ENCODE results near the gene HOXD10.
A peak's percentile ranks its signal among the peaks of the same experiment; 100 is the strongest.

HOXD10 gene

DNA sequence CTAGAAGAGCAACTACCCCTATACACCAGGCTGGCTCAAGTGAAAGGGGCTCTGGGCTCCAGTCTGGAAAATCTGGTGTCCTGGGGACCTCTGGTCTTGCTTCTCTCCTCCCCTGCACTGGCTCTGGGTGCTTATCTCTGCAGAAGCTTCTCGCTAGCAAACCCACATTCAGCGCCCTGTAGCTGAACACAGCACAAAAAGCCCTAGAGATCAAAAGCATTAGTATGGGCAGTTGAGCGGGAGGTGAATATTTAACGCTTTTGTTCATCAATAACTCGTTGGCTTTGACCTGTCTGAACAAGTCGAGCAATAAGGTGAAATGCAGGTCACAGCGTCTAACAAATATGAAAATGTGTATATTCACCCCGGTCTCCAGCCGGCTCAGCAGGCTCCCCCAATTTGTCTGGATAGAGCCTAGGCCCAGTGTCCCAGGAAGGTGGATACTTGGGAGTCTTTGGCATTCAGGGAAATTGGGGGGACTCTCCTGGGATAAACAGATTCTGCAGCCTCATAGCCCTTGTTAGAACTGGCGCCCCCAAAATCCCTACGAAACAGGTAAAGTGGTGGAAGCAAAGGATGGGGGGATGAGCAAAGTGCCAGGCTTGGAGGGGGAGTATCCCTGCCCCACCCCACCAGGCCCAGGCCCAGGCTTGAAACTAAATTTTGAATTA, 32.3 kb downstream of the HOXD10 start:
- no peaks in the 10 kb centered on the region for H3K36me3 ChIP-seq
- no peak for DNase-seq
- peaks cover 4% of the 10 kb centered on the region for H3K9me3 ChIP-seq (ENCODE audit: severe bottlenecking)
- H3K27me3 ChIP-seq (ENCODE audit: insufficient read depth, low read depth, severe bottlenecking): peaks cover 91% of the 10 kb centered on the region
- TF ChIP-seq, protein P1, sequence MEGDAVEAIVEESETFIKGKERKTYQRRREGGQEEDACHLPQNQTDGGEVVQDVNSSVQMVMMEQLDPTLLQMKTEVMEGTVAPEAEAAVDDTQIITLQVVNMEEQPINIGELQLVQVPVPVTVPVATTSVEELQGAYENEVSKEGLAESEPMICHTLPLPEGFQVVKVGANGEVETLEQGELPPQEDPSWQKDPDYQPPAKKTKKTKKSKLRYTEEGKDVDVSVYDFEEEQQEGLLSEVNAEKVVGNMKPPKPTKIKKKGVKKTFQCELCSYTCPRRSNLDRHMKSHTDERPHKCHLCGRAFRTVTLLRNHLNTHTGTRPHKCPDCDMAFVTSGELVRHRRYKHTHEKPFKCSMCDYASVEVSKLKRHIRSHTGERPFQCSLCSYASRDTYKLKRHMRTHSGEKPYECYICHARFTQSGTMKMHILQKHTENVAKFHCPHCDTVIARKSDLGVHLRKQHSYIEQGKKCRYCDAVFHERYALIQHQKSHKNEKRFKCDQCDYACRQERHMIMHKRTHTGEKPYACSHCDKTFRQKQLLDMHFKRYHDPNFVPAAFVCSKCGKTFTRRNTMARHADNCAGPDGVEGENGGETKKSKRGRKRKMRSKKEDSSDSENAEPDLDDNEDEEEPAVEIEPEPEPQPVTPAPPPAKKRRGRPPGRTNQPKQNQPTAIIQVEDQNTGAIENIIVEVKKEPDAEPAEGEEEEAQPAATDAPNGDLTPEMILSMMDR (IDR thresholded peaks at IDR 0.05; ENCODE audit: low read depth, low read length): no peak
- no peak overlapping the region for H3K27ac ChIP-seq
- H3K4me3 ChIP-seq (ENCODE audit: low read depth, low read length): no peak overlapping the region

DNA sequence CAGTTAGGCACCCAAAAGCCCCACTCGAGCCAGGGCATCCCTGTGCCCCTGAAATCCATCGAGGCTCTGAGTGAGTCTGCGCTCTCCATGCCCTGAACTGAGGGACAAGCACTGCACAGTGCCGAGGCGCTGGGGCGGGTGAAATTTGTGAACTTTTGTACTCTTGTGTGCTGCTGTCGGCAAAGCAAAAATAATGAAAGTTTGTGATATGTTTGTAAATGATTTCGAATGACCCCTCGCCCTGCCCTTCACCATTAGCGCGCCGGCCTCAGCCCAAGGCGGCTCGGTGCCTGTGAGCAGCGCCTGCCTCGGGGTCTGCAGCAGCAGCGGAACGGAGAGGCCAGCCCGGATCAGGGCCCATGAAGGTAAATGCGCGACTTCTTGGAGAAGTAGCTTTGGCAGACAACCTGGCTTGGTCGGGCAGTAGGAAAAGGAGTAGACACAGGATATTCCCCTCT, 32.9 kb downstream of the HOXD10 start:
- H3K36me3 ChIP-seq: no peaks in the 10 kb centered on the region
- peaks cover 91% of the 10 kb centered on the region for H3K27me3 ChIP-seq (ENCODE audit: insufficient read depth, low read depth, severe bottlenecking)
- TF ChIP-seq, protein P1 (IDR thresholded peaks at IDR 0.05; ENCODE audit: low read depth, low read length): no peak
- DNase-seq: no peak
- H3K4me3 ChIP-seq (ENCODE audit: low read depth, low read length): no peak overlapping the region
- peaks cover 4% of the 10 kb centered on the region for H3K9me3 ChIP-seq (ENCODE audit: severe bottlenecking)
- no peak overlapping the region for H3K27ac ChIP-seq

DNA sequence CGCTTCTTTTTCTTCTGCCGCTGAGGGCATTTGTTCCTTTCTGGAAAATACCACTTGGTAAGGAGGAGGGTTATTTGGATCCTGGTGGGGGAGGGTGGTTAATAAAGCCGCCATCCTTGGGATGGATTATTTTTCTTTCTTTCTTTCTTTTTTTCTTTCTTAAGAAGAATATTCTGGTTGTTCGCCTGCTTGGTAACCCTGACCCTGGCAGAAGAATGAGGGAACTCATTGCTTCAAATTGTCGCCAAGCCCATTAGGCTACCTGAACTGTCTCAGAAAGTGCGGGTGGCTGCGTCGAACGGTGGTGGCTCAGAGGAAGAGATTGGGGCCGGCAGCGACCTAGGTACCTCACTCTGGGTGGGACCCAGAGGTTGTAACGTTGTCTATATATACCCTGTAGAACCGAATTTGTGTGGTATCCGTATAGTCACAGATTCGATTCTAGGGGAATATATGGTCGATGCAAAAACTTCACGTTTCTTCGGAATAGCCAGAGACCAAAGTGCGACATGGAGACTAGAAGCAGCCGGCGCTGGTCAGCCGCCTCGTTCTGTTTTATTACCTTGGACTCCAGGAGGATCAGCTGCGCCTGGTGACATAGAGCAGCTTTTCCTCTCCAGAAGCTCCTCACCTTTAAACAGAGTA, 33.5 kb downstream of the HOXD10 start:
- no peaks in the 10 kb centered on the region for H3K36me3 ChIP-seq
- DNase-seq: no peak
- peaks cover 91% of the 10 kb centered on the region for H3K27me3 ChIP-seq (ENCODE audit: insufficient read depth, low read depth, severe bottlenecking)
- no peak overlapping the region for H3K27ac ChIP-seq
- no peak overlapping the region for H3K4me3 ChIP-seq (ENCODE audit: low read depth, low read length)
- TF ChIP-seq, protein P1 (IDR thresholded peaks at IDR 0.05; ENCODE audit: low read depth, low read length): no peak
- peaks cover 4% of the 10 kb centered on the region for H3K9me3 ChIP-seq (ENCODE audit: severe bottlenecking)

DNA sequence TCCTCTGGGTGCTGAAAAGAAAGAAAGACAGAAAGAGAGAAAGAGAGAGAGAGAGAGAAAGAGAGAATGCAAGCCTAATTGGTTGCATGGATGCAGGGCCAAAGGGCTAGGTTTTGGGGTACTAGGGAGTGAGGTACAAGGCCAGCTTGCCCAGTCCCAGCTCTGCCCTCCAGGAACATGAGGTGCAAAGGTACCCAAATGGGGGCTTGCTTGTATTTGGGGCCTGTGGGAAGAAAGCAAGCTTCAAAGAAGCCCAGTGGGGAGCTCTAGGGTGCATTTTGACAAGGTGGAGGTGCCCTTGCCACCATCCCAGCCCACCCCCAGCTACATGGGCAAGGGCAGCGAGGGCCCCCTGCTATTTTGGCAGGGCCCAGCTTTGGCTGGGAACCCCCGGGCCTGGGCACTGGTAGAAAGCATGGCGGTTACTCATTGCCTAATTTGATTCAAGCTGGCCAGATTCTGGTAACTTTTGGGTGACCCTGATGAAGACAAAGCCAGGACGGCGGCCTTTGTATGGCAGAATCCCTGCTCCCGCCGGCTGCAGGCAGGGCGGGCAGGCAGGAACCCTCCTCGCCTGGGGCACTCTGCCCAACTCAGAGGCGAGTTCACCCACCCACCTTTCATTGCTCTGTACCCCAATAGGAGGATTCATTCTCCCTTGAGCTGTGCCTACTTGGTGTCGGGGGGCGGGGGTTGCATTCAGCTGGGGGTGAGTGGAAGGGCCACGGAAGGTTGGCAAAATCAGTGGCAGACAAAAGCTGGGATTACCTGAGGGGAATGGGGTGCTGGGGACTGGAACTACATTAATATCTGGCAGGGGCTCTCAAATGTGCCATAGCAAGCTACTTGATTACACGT, 34.2 kb downstream of the HOXD10 start:
- Histone ChIP-seq H3K27ac (no peak overlapping the region), H3K36me3 (no peaks in the 10 kb centered on the region), H3K4me3 (ENCODE audit: low read depth, low read length) (no peak overlapping the region), H3K27me3 (ENCODE audit: insufficient read depth, low read depth, severe bottlenecking) (peaks cover 91% of the 10 kb centered on the region), H3K9me3 (ENCODE audit: severe bottlenecking) (peaks cover 4% of the 10 kb centered on the region)
- TF ChIP-seq, protein P1 (IDR thresholded peaks at IDR 0.05; ENCODE audit: low read depth, low read length): no peak
- DNase-seq: no peak

DNA sequence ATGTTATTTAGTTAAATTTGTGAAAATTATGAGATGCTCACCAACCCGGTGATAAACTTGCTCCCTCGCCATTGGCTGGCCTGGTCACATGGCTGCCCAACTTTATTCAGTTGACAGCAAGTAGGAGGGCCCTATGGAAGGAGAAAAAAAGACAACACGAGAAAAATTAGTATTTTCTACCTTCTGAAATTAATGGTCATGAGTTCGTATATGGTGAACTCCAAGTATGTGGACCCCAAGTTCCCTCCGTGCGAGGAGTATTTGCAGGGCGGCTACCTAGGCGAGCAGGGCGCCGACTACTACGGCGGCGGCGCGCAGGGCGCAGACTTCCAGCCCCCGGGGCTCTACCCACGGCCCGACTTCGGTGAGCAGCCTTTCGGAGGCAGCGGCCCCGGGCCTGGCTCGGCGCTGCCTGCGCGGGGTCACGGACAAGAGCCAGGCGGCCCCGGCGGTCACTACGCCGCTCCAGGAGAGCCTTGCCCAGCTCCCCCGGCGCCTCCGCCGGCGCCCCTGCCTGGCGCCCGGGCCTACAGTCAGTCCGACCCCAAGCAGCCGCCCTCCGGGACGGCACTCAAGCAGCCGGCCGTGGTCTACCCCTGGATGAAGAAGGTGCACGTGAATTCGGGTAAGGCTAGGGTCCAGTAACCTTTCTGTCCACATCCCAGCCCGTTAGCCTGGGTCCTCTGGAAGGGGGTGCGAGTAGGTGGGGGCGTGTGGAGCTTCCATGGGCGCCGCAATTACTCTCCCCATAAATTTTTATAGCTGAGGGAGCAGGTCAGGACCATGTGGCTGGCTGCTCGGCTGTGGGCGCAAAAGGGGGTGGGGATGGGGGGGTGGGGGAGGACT, 35.1 kb downstream of the HOXD10 start, which contains the start of gene HOXD4:
Gene HOXD4 (plus strand): TSS at position 109 of the 846 bp plus-strand sequence. CDS start 84 bp downstream, at position 193.
- H3K36me3 ChIP-seq: no peaks in the 10 kb centered on the region
- TF ChIP-seq, protein P1 (IDR thresholded peaks at IDR 0.05; ENCODE audit: low read depth, low read length): no peak
- 0 out of 2 replicates have a peak within 1 kb of the TSS, but pooled peaks have one; percentile 5 for H3K4me3 ChIP-seq (ENCODE audit: low read depth, low read length)
- H3K9me3 ChIP-seq (ENCODE audit: severe bottlenecking): peaks cover 4% of the 10 kb centered on the region
- peaks cover 91% of the 10 kb centered on the region for H3K27me3 ChIP-seq (ENCODE audit: insufficient read depth, low read depth, severe bottlenecking)
- no peak for DNase-seq
- no peak within 1 kb of the TSS for H3K27ac ChIP-seq
